Ammon's horn (tissue), 1 donor: ENCODE data around the gene SP100.
"Not testable (repeated sequence)": the region's sequence is repeated elsewhere in the genome, so short reads cannot be mapped to it uniquely, and the experiment has no call there.

Experiments used
- DNase-seq: peaks from one replicate; pipeline ENCODE4 v3.0.0-alpha.2; 2016; ENCODE audit warnings: low spot score

SP100 gene

DNA sequence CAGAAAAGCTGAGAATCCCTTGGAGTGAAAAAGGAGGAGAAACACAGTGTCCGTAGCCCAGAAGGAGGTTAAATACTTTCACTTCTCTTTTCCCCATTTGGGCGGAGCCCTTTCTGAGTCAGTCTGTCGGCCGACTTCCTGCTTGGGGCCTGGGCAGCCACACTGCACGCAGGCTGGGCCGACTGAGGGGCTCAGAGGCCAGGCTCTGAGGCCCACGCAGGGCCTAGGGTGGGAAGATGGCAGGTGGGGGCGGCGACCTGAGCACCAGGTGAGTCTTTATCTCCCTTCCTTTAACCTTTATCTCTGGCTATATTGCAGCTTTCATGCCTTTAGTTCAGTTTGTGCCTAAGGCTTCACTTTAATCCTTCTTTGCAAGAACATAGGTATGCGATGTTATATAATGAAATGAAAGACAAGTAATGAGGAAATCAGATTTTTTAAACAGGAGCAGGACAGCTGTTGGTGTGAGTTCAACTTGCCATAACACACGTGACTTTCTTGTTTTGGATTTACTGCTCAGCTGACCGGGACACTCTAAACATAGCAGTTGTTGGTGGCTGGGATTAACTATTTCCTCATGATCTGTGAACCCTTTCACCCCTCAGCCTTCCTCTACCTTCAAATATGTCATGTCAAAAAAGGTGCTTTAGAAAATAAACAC, at the start of gene SP100:
Gene SP100, plus strand, starts transcription at position 141 of the 661 bp plus-strand sequence. Its CDS starts 96 bp downstream, at position 237.
- peak; percentile 61 for DNase-seq

DNA sequence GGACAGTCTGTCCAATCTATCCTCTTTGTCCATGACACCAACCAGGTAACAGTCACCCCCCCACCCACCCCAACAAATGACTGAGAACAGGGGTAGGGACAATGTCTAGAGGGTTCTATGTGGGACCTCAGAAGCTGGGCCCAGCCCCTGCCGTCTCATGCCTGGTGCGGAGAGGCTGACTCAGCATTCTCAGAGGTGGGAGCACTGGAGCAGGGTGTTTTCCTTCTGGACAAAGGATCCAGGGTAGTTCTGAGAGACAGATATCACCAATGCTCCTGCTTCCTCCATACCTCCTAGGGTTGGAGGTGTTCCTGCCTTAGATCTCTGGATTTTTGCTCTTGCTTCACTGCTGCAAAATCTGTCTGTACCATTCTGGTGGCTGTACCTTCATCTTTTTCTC, 33.9 kb upstream of the SP100 start:
- no peak for DNase-seq

DNA sequence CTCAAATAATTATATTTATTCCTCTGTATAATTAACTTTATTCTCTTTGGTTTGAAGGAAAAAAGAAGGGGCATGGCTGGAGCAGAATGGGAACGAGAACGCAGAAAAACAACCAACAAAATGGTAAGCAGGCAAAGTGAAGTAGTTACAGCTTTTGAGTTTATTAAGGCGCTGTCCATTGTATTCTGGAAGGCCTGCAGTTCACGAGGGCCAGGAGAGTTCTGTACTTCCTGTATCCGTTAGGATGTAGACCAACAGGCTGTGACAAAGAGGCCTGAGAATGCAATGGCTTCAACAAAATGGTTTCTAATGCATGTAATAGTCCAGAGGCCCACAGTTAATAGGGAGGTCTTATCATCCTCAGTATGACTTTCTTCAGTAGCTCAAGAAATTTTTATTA, 32.5 kb upstream of the SP100 start:
- no peak for DNase-seq

DNA sequence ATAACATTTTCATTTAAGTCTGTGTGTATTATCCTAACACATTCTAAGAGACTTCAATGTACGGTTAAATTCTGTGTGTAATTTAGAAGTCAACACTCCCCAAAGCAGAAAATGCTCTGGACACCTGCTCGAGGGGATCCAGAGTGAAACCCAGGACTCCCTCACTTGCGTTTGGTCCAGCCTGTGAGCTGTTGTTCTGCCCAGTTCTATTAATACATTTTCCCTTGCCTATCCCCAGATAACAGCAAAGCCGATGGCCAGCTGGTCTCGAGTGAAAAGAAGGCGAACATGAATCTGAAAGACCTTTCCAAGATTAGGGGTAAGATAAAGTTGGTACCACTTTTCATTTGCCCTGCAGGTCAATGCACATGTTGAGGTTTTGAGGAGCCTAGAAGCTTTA, 31.0 kb upstream of the SP100 start:
- no peak for DNase-seq

DNA sequence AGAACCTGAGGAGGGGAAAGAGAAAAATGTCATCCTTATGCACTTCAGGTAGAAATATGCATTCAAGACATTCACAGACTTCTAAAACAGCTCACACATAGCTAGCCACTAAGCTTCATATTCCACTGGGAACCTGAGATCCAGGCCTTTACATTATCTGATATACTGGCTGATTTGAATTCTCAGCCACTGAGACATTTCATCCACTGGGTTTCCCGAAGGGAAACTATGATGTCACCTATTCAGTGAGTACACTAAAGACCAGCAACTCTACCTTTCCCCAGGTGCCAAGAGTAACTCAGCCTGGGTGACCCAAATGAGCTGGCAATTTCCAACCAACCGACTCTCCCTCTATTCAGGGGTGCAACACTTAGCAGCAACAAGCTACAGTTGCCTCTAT, 21.7 kb upstream of the SP100 start:
- DNase-seq, result no peak

DNA sequence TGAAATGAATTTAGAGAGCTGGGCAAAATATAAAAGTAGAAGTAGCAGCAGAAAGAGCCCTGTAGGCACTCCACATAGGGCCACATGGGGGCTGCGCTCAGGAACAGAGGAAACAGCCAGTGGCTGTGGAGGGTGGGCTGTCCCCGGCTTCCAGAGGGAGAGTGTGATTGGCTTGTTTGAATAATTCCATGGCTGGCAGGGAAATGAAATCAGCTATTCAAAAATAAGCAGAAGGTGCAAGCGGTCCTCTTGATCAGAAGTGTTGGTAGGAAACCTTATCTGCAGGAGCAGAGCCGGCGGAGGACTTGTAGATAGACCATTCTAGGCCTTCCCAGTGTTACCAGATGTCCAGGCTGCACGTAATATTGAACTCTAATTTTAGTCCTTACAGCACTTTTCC, 17.3 kb upstream of the SP100 start:
- DNase-seq, result not testable (repeated sequence)

DNA sequence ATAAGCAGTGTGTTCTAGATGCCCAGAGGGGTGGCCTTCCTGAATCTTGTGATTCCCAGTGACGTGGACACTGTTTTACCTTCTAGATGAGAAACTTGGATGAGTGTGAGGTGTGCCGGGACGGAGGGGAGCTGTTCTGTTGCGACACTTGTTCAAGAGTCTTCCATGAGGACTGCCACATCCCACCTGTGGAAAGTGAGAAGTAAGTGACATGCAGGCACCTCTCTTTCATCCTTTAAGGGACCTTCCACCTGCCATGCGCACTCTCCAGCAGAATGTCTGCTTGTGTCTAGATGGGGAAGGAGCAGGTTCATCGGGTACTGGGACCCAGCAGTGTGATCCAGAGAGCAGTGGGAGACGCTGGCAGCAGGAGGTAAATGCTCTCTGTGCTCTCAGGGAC, 16.0 kb upstream of the SP100 start:
- DNase-seq, result no peak

DNA sequence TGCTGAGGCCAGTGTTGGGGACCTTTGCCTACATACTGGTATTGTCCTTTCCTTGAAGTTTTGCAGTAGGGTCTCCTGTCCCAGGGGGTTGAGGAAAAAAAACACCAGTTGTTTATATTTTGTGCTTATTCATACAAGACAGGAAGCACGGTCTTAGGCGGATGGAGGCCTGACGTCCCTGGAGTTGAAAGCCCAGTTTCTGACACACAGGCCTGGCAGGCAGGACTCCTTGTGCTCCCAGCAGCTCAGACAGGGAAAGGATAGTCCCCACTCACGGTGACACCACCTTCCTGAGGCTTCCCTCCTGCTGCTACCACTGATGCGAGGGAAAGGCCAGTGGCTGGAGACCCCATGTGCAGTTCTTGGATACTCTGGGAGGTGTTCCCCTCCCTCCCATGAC, 15.5 kb upstream of the SP100 start:
- no peak for DNase-seq

DNA sequence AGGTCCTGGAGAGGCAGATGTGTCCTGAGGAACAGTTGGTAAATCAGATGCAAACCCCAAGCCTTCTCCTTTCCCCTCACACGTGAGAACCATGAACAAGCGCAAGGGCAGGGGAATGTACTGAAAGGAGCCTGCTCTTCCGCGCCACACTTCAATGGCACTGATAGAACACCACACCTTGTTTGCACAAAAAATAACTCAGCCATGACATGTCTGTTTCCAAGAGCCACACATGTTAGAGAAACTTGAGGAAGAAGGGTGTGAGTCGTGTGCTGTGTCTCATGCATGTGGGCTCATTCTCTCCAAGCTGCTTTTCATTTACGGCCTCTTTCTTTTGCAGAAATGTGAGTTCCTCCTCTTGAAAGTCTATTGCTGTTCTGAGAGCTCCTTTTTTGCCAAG, 15.0 kb upstream of the SP100 start:
- DNase-seq, result not testable (repeated sequence)

DNA sequence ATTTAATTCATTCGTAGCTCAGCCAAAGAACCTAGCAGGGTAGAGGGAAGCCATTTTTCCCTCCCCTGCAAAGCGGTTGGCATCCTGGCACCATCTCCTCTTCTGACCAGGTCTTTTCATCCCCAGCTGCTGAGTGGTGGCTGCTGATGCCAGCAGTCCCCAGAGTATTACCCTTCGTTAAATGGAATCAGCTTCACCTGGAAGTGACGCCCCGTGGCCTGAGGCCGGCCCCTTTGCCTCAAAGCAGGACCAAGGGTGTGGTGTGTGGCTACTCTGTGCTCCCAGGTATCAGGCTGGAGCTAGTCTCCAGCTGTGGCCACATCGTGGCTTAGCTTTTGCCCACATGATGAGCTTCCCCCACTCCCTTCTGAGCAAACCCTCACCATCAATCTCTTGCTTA, 12.3 kb upstream of the SP100 start:
- DNase-seq, result no peak

DNA sequence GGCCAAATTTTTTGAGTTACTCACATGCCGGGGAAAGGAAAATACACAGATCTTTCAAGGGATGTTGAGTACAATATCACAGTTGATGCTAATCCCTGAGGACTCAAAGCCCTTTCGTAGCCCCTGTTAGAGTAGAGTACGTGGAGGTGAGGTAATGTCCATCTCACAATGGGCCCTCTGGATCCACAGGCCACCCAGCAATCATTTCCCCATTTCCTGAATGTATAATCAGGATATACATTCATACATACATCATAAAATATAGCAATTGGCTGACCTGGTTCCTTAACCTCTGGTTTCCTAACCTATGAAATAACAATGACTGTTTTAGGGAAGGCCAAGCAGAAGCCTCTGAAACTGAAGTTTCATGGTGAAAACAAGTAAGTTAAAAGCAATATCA, 10.2 kb upstream of the SP100 start:
- DNase-seq, result no peak

DNA sequence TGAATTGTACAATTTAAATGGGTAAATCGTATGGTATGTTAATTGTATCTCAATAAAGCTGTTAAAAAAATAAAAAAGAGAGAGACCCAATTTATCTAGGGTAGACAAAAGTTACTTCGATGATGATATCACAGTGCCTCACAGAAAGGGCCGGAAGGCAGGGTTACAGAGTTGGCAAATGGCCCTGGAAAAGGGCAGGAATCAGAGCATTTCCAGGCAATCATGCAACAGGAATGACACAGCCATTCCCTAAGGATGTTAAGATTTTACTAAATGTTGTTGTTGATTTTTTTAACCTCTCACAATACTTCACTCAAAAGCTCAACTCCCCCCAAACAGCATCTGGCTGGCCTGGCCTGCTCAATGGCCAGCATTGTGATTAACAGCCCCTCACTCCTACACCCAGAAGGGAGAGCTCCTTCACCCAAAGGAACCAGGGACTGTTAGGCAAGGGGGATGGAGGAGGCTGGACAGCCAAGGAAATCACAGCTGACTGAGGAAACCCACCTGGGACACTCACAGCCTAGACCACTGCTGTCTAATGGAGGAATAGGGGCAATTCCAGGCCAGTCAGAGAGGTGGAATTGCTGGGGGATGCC, 7.7 kb upstream of the SP100 start:
- no peak for DNase-seq

DNA sequence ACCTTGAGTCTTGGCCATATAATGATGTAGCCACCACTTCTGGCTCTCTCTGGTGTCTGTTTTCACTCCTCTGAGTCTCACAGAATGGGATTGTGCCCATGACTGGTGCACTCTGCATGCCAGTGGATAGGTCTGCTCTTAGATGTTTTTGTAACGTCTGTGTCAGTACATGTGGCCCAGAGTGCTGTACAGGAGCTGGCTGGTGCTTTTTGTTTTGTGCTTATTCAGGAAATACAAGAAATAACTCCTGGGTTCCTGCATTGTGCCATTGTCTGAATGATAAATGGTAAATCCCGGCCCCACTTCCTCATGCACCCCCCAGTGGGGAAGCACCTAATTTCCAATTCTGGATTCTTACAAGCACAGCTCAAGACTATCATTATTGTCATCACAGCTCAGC, 6.7 kb upstream of the SP100 start:
- DNase-seq, result not testable (repeated sequence)

DNA sequence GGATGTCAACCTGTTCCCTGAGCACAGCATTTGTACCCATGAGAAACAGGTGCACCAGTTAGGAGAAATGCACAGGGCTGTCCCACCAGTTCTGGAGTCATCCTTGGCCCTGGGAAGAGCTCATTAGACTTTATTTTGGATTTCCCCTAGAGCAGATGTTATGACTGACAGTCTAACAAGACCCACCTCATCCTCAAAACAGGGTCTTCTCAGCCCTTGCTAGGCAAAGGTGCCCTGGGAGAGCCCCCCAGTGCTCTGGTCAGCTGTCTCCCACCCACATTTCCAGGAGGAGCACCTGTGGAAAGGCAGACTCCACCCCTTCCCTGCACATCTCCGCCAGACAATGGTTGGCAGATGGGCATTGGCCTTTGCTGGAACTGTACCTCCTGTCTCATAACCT, 5.7 kb upstream of the SP100 start:
- no peak for DNase-seq

DNA sequence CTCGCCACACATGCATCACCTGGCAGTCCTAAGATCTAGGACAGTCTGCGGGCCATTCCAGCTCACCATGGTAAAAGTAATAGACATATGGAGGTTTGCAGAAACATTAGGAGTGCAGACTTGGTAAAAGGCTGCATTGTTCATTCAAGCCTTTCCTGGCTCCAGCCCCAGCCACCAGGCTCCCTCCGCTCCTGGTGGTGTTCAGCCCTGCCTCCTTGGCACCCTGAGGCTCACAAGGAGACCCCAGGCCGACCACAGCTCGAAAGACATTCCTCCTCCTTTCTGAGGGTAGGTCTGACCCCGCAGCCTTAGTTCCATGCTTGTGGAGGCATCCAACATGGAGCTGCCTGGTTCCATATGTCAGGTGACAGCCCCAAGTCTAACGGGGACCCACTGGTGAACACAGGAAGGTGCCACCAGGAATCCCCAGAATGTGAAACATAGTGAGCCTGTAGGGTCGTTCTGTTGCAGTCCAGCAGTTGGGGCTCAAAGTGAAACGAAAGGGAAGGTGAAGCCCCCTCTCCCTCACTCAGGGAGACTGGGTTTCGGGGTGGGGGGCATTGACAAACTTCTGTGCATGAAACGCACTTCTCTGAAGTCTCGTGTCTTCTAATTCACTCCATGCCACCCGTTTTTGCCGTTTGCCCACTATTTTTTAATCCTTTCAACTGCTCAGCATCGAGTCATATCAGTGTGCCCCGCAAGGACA, 5.0 kb upstream of the SP100 start:
- no peak for DNase-seq

DNA sequence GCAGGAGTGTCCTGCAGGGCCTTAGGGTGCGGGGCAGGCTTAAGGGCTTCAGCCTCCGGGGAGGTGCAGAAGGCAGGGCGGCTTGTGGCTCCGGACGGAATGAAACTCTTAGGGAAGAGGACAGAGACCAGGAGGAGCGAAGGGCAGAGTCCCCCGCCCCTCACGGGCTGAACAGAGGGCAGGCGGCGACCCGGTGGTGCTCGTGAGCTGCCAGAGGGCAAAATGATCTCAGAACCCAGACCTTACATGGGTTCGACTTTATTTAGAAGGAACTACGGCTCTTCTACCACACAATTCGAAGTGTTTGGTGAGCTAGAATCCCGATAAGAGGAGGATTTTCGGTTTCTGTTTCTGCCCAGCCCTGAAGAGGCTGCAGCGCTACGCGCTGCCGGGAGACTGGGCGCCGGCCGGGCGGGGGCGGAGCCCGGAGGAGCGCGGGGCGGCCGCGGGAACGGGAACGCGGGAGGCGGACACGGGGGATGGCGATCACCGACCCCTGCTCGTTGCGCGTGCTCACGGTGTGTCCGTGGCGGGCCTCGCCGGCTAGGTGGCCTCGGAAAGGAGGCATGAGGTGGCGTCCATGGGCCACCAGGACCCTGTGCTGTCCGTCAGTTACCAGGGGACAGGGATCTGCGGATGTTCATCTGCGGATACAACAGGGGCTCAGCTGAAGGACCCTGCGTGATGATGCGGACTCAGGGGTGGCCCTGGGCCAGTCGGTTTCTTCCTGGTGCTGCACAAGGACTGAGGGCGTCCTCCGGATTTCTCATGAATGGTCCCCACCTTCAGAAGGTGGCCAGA, 4.2 kb upstream of the SP100 start:
- DNase-seq, result peak; percentile 52

DNA sequence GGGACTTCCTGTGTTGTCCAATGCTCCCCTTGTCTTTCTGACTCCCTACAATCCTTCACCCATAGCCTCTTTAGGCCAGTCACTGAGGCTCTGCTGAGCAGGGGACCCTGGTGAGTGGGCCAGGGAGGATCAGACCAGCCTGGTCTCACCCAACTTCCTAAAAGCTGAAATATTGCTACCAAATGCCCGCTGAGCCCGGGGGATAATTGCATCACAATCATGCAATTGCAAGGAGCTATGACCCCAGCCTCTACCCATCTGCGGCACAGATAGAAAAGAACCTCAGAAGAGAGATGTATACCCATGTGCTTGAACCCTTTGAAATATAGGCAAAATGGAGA, 3.7 kb upstream of the SP100 start:
- no peak for DNase-seq

DNA sequence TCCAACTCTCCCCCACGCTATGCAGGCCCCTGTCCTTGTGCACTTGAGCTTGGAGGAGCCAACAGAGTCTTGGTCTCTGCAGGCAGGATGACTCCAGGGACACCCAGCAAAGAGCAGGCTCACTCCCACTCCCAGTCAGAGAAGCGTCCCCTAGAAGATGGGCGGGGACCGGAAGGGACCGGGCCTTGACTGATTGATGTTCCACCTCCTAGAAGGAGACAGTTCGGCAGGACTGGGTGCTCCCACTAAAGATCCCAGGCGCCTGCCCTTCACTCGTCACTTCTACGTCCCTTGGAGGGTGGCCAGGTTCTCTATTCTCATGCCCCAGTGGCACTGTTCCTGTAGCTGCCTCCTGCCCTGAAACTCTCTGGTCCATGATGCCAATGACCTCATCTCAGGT, 3.2 kb upstream of the SP100 start:
- no peak for DNase-seq

DNA sequence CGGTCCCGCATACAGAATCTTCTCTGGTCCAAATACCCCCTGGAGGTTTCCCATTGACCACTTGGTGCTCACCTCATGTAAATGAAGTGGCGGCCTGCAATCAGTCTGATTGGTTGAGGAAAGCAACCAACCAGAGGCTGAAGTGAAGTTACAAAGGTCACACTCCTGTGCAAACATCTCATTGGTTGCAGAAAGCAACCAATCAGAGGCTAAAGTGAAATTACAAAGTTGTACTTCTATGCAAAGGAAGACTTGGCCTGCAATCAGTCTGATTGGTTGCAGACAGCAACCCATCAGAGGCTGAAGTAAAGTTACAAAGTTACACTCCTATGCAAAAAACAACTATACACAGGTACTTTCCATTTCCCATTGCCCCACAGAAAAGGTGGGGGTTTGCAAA, 2.5 kb upstream of the SP100 start:
- no peak for DNase-seq

DNA sequence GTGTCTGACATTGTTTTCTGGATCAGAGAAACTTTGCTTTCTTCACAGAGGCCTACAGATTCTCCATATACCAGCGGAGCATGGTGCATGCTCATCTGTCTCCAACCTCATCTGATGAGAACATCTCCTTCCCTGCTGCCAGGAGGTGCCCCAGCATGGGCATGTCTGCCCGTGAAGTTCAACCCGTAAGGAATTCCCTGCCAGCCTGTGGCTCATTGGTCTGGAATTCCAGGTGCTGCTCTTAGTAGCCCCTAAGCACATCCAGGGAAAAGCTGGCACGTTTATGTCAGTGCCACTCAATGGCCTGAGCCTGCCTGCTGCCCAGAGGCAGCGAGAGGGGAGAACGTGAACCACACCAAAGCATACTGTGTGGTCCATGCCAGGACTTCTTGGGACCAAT, 1.7 kb upstream of the SP100 start:
- DNase-seq, result no peak

DNA sequence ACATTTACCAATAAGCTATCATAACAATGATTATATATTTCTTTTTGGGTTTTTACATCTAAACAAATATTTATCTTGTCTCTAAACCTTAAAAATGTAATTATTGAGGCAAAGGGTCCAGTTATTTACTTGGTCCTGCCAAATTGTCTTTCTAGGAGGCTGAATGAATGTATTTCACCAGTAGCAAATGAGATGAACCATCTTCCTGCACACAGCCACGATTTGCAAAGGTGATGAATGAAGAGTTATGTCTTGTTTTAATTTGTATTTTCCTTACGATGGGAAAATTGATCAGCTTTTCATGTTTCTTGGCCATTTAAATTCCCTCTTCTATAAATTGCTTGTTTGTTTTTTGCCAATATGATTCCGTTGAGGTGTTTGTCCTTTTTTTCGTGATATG, 1.4 kb downstream of the SP100 start:
- no peak for DNase-seq

DNA sequence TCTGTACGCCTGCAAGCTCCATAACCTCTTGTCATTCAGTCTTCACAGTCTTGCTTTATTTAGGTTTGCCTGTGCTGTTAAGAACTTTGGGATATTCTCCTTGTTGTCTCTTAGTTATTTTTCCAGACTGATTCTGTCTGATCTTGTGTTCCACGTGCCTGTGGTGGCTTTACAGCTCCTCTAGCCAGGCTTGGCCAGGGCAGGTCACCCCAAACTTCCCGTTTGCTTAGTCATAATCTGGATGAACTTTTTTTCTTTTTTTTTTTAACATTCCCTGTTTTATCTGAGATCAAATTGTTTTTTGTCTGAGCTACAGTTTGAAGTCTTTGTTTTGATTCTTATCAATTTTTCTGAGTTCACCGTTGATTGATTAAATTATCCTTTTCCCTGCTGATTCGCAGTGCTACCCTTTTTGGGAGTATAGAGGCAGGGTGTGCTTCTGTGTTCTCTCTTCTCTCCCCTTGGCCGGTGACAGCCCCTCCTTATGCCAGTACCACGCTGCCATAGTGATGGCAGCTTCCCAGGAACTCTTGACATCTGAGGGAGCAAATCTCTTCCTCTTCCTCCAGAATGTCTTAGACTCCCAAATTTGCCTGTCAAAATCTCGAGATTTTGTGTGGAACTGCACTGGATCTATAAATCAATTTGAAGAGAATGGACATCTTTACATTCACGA, 2.5 kb downstream of the SP100 start:
- DNase-seq, result no peak
